Upper lobe of left lung (tissue), 4 donors: Measurements from ENCODE around the gene NBPF11.
"Not testable (repeated sequence)": the region's sequence is repeated elsewhere in the genome, so short reads cannot be mapped to it uniquely, and the experiment has no call there.

Experiments
- EP300 ChIP-seq, 4 donors: sonication (generic); formaldehyde crosslinking; IDR thresholded peaks; one replicate each; pipeline ENCODE4 v1.5.1; 2017; ENCODE audit warnings: antibody characterized with exemption in 4 of 4, control low read depth in 2 of 4
- POLR2A ChIP-seq, 4 donors: fragments of 450-650 bp; IDR thresholded peaks; one replicate each; pipeline ENCODE4 v1.5.1; 2016 to 2017; ENCODE audit warnings: antibody characterized with exemption in 4 of 4, mild to moderate bottlenecking in 2 of 4
- TF ChIP-seq, protein P1 (sequence below), 6 experiments: fragments of 450-650 bp in 4 of 6; fragments of 200-600 bp in 2 of 6; sonication (generic) in 2 of 6; IDR thresholded peaks; one replicate each; pipeline ENCODE4 v1.5.1; 2016 to 2019; ENCODE audit warnings: antibody characterized with exemption in 6 of 6

DNA sequence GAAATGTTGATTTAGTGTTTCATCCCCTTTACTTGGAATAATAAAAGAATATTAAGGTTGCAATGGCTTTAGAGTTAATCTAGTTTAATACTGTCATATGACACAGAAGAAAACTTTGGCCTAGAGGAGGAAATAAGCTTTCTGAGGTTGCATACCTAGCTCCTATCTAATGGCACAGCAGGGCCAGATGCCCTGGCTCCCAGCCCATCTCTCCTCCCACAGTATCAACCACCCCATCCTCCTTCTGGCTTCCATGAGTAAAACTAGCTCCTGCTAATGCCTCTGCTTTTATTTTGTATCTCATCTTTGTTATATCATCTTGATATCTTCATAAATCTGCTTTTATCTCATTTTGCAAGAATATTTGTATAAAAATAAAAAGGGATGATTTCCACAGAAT is 19.9 kb upstream of the NBPF11 start:
- TF ChIP-seq, protein P1, sequence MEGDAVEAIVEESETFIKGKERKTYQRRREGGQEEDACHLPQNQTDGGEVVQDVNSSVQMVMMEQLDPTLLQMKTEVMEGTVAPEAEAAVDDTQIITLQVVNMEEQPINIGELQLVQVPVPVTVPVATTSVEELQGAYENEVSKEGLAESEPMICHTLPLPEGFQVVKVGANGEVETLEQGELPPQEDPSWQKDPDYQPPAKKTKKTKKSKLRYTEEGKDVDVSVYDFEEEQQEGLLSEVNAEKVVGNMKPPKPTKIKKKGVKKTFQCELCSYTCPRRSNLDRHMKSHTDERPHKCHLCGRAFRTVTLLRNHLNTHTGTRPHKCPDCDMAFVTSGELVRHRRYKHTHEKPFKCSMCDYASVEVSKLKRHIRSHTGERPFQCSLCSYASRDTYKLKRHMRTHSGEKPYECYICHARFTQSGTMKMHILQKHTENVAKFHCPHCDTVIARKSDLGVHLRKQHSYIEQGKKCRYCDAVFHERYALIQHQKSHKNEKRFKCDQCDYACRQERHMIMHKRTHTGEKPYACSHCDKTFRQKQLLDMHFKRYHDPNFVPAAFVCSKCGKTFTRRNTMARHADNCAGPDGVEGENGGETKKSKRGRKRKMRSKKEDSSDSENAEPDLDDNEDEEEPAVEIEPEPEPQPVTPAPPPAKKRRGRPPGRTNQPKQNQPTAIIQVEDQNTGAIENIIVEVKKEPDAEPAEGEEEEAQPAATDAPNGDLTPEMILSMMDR (IDR thresholded peaks at IDR 0.05) = not testable (repeated sequence)
- TF ChIP-seq POLR2A, EP300 (IDR thresholded peaks at IDR 0.05): not testable (repeated sequence)
